HG03469 (cell line): Measurements from ENCODE around the gene TRIM44.
"Not testable (repeated sequence)": the region's sequence is repeated elsewhere in the genome, so short reads cannot be mapped to it uniquely, and the experiment has no call there.

Experiments
- ATAC-seq: cut with Tn5 transposase; IDR thresholded peaks from one replicate; pipeline ENCODE4 v1.9.1; 2021; ENCODE audit warnings: mild to moderate bottlenecking, moderate library complexity, moderate number of reproducible peaks; ENCODE audit not compliant: unreplicated experiment

Gene TRIM44

DNA sequence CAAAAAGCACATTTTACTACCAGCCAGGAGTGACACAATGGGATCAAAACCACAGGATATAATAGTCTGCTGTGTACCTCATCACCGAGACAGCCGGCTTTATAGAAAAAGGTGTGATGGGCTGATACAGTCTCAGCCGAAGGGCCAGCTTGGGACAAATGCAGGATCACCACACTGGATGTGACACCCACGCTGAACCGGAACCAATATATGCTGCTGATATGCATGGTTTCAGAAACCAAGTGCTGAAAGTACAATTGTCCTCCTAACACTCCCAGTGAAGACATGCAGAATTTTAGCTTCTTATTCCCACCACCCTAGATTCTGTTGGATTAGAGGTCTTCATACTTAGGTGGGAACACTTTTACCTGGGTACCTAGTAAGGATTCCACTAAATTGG is 184.3 kb downstream of the TRIM44 start:
- no peak for ATAC-seq

GRCh38 chr11:35847473-35847872 is 184.9 kb downstream of the TRIM44 start:
- no peak for ATAC-seq

- ATAC-seq = no peak
These were observed 186.0 kb downstream of the TRIM44 start for GRCh38 chr11:35848616-35849015.

- ATAC-seq = no peak
These were observed 187.6 kb downstream of the TRIM44 start for GRCh38 chr11:35850191-35850590.

DNA sequence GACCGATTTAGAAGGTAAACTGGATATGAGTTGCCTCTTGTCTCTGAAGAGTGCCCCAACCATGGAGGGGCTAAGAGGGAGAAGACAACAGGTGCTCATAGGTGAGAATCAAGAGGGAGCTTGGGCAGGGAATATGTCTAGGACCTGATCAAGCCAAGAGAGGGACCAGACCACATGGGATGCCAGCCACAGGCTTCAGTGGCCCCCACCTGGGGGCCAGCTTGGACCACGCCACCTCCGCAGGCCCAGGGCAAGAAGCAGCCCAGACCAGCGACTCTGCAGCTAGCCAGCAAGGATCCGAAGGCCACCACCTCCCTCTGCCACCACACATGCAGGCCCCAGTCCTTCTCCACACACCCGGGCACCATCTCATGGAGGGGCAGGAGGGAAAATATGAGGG is 188.8 kb downstream of the TRIM44 start:
- no peak for ATAC-seq

DNA sequence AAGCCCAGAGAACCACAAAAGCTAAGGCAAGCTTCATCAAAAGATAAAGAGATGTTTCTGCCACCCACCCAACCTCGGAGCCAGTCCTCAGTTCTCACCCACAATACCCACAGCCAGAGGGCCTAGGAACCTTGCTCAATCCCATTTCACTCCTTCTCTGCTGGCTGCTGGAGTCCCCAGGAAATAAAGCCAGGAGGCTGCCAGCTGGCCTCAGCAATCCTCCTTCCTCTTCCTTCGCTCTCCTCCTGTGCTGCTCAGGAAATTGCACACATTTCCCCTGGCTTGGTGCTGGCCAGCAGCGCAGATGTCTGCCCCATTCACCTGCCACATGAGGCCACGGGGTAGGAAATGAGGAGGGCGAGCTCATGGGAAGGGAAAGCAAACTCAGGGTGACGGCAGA is 189.5 kb downstream of the TRIM44 start:
- ATAC-seq = no peak

GRCh38 chr11:35853971-35854370 is 191.4 kb downstream of the TRIM44 start:
- ATAC-seq = no peak

DNA sequence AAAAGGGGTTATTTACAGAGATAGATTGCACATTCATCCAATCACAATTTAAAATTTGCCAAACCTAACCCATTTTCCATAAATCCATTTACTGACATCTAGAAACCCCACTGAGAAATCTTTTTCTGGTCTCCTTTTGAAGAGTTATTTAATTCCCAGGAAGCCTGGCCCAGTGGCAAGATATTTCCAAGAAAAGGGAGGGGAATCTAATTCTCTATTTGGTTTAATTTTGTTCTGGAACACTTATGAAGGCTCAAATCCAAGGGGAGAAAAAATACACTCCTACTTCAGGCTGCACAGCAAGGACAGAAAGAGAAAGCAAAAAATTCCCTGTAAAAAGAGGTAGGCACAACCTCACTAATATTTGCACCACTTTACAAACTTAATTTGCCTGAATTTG is 193.1 kb downstream of the TRIM44 start:
- no peak for ATAC-seq

GRCh38 chr11:35856259-35856658 is 193.7 kb downstream of the TRIM44 start:
- no peak for ATAC-seq

DNA sequence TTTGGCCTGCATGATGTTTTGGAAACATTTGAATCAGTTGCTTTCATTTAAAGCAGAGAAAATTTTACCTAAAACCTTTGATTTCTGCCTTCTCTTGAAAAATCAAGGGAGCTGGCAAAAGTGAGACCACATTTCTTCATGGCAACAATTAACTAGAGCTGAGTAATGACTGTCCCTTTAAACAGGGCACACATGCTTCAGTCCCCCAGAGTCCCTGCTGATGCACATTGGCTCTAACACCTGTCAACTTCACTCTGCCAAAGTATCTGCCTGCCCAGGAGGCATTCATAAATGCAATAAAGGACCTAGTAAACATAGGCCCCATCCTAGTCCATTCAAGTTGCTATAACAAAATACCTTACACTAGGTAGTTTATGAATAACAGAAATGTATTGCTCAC is 194.2 kb downstream of the TRIM44 start:
- ATAC-seq = no peak

DNA sequence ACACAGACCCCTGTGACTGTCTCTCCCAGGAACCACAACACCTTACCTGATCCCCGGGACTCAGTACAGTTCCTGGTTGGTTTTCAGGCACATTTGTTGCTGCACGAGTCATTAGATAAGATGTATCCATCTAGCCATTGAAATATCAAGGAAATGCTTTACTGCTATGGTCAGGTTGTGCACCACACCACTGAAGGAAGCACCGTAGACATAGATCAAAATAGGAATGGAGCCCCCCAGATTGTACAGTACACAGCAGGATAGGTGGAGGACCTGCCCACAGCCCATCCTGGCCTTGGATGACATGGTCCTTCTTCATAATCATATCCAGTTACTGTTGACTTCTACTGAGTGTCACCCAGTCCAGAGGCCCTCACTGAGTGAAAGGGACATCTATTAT is 195.3 kb downstream of the TRIM44 start:
- no peak for ATAC-seq

- ATAC-seq = no peak
These were observed 196.7 kb downstream of the TRIM44 start for GRCh38 chr11:35859301-35859700.

- not testable (repeated sequence) for ATAC-seq
These were observed 197.6 kb downstream of the TRIM44 start for GRCh38 chr11:35860194-35860593.

- no peak for ATAC-seq
These were observed 198.6 kb downstream of the TRIM44 start for GRCh38 chr11:35861191-35861590.

GRCh38 chr11:35862666-35863065 is 200.1 kb downstream of the TRIM44 start:
- ATAC-seq = no peak

DNA sequence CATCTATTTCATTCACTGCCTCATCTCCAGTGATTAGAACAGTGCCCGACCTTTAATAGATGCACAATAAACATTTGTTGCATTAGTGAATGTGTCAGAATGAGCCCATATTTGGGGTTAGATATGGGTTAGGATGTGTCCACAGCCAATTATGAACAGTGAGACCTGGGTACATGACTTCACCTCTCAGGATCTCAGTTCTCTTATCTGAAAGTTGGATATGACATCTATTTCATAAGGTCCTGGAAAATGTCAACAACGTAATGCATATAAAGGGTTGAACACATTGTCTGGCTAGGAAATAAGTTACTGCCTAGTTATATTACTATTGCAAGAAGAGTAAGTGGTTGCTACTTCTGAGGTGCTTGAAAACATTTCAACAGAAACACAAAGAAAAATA is 201.6 kb downstream of the TRIM44 start:
- no peak for ATAC-seq

DNA sequence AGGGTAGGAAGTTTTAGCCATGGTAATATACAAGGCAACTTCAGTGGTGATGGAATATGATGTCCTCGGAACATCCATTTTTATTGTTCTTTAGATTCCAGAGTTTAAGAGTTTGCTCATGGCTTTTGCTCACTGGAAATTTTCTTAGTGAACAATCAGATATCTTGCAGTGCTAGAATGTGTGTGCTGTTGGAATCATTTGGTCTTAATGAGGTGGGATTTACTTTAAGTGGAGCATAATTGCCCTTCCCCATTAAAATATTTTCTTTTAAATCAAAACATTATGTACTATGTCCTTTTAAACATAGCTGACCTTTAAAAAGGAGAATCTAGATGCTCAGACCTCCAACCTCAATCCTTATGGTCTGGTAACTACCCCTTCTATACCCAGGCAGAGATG is 204.0 kb downstream of the TRIM44 start:
- ATAC-seq = no peak
